HG02970 (cell line): ENCODE results near the gene URGCP.
"Not testable (repeated sequence)": the region's sequence is repeated elsewhere in the genome, so short reads cannot be mapped to it uniquely, and the experiment has no call there.

Source experiments
- ATAC-seq: cut with Tn5 transposase; IDR thresholded peaks from one replicate; pipeline ENCODE4 v1.9.1; 2021; ENCODE audit warnings: mild to moderate bottlenecking, moderate library complexity, moderate number of reproducible peaks; ENCODE audit not compliant: unreplicated experiment, low FRiP score

URGCP gene

GRCh38 chr7:43915907-43916306 lies 9.5 kb upstream of the URGCP start:
- ATAC-seq = no peak

- ATAC-seq = no peak
These were observed 8.4 kb upstream of the URGCP start for GRCh38 chr7:43914795-43915194.

GRCh38 chr7:43905956-43906330 lies 453 bp downstream of the URGCP start:
- peak; percentile 18 for ATAC-seq

- ATAC-seq = no peak
These were observed 1.0 kb downstream of the URGCP start for GRCh38 chr7:43905209-43905946.

GRCh38 chr7:43904533-43905208 lies 1.7 kb downstream of the URGCP start:
- ATAC-seq = no peak

DNA sequence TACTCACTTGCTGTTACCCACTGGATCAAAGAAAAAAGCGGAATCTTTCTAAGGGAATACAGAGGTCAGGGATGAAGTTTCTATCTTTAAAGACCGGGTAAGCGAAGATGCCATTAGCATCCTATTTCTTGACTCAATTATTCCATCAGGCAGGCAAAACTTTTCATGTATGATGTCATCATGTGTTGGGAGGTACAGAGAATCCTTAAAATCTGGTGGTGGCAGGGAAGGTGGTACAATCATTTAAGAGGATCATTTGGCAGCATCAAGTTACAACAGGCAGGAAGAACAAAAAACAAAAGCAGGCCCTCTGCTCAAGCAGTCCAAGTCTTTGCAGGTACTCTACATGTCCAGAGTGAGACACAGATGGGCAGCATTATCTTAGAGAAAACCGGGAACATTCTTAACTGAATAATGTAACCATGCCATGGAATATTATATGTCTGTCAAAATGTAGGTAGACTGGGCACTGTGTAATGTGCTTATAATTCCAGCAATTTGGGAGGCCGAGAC lies 3.8 kb downstream of the URGCP start:
- no peak for ATAC-seq

GRCh38 chr7:43898571-43898970 lies 7.8 kb downstream of the URGCP start:
- ATAC-seq = not testable (repeated sequence)

DNA sequence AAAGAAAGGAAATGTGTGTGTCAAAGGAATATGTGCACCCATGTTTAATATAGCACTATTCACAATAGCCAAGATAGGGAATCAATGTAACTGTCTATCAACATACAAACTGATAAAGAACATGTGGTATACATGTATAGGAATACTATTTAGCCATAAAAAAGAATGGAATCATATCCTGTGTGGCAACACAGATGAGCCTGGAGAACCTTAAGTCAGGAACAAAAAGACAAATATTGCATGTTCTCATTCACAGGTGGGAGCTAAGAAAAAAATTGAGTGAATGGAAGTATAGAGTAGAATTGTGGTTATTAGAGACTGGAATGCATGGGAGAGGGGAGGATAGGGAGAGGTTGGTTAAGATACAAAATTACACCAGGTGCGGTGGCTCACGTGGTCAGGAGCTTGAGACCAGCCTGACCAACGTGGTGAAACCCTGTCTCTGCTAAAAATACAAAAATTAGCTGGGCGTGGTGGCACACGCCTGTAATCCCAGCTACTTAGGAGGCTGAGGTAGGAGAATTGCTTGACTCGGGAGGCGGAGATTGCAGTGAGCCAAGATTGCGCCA lies 10.5 kb downstream of the URGCP start:
- ATAC-seq = no peak

DNA sequence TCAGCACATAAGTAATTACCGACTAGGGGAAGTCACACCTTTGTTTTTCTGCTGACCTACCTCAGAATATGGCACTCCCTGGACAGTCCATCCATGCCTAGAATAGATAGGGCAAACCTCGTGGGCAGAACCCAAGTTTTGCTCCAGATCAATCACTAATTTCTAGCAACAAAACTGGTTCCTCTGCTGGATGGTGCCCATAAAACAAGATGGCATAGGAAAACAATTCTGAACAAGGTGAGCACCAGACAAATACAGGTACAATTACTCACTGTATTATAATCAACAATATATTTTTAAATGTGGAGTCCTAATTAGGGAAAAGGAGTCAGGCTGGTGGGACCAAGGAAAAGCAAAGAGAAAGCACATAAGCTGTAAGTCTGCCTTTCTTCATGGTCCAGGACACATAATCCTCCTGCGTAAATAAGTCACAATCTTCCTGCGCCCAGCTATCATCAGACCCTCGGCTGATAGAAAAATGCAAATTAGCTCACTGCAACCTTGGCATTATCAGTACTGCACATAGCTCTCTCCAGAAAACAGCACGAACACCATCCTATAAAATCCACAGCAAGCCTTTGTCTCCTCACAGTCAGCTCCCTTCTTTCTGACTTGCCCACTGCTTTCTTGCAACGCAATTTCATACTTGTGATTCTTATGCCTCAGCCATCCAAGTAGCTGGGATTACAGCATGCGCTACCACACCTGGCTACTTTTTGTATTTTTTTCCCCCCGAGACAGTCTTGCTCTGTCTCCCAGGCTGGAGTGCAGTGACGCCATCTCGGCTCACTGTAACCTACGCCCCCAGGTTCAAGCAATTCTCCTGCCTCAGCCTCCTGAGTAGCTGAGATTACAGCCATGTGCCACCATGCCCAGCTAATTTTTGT lies 15.1 kb downstream of the URGCP start:
- ATAC-seq = no peak

GRCh38 chr7:43890468-43890867 lies 15.9 kb downstream of the URGCP start:
- ATAC-seq = no peak

DNA sequence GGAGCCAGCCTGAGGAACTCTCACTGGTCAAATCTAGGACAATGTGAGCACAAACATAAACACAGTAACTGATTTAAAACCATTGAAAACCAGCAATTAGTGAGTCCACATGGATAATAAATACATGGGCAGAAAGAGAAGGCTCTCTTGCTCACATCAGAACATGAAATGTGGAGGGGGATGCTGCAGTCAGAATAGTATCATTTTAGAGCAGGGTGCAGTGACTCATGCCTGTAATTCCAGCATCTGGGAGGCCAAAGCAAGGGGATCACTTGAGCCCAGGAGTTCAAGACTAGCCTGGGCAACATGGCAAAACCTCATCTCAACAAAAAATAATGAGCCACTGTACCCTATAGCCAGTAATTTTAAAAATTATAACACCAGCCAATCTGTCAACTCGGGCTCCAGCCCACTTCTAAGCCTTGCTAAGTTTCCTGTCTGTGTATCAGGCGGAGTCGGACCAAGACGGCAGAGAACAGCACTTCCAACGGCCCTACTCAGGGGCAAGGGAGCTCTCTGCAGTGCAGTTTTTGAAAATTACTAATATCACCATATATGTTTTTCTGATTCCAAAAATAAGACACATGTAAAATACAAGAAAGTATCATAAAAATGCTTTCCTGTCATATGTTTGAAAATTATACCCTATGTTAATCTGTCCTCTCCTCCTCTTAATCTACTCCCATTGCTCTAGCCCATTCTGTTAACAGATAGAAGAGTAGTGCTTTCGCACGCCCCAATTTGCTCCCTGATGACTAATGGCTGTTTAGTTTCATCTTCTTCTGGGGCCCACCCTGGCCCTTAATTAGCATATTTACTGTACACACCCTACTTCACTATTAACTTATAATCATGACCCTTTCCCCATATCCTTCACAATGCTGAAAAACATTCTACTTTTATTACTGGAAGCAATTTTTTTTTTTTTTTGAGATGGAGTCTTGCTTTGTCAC lies 17.1 kb downstream of the URGCP start:
- ATAC-seq = no peak

DNA sequence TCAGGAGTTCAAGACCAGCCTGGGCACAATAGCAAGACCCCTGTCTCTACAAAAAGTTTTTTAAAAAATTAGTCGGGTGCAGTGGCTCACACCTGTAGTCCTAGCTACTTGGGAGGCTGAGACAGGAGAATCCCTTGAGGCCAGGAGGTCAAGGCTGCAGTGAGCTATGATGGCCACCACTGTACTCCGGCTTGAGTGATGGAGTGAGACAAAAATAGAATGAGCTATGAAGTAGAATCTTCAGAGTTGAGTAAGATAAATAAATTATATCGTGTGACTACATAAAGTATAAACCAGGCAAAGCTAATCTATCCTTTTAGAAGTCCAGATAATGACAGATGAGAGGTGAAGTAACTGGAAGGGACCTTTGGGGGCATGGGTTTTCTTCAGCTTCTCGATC lies 21.8 kb downstream of the URGCP start:
- no peak for ATAC-seq

DNA sequence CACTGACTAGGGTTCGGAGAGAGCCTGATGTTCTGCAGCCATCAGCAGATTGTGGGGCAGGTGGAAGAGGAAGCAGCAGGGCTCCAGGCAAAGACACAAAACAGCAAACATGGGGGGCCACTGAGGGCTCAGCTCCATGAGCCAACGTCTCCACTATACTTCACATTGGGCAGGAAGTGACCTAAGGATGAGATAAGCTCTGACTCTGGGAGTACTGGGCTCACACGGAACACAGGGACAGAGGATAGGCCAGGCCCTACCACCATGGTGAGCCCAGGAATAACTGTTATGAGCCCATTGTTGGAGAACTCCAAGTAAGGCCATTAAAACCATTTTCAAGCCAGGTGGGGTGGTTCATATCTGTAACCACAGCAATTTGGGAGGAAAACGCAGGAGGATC lies 22.2 kb downstream of the URGCP start:
- no peak for ATAC-seq

GRCh38 chr7:43880596-43880995 lies 25.8 kb downstream of the URGCP start:
- no peak for ATAC-seq

DNA sequence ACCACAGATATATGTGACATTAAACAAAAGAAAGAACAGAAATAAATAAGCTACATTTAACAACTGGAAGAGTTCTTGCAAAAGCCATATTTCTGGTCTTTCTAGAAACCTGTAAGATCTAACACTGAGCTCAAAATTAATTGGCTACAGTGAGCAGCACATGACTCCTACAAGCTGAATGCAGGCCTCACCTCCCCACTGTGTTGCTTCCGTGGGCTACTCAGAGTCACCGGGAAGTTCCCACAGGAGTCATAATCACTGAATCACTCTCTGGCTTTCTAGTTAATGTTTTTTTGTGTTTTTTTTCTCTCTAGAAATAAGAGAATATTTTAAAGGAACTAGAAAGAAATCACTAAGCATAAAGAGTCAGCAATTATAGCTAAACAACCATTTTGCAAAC lies 26.9 kb downstream of the URGCP start:
- ATAC-seq = no peak

GRCh38 chr7:43878867-43879266 lies 27.5 kb downstream of the URGCP start:
- no peak for ATAC-seq

- no peak for ATAC-seq
These were observed 28.2 kb downstream of the URGCP start for GRCh38 chr7:43877968-43878864.

- no peak for ATAC-seq
These were observed 29.2 kb downstream of the URGCP start for GRCh38 chr7:43876976-43877745.
